HG02840 (cell line): ENCODE measurements around the gene RASAL2.
"Not testable (repeated sequence)": the region's sequence is repeated elsewhere in the genome, so short reads cannot be mapped to it uniquely, and the experiment has no call there.

Source experiments
- ATAC-seq: cut with Tn5 transposase; IDR thresholded peaks from one replicate; pipeline ENCODE4 v1.9.1; 2021; ENCODE audit warnings: mild to moderate bottlenecking, moderate library complexity, moderate number of reproducible peaks; ENCODE audit not compliant: unreplicated experiment, low FRiP score

The RASAL2 gene

GRCh38 chr1:178271471-178271870 is 177.6 kb downstream of the RASAL2 start:
- no peak for ATAC-seq

GRCh38 chr1:178273707-178274410 is 180.0 kb downstream of the RASAL2 start:
- no peak for ATAC-seq

GRCh38 chr1:178275049-178275448 is 181.1 kb downstream of the RASAL2 start:
- no peak for ATAC-seq

- no peak for ATAC-seq
These were observed 181.6 kb downstream of the RASAL2 start for GRCh38 chr1:178275553-178275952.

GRCh38 chr1:178277793-178278530 is 184.1 kb downstream of the RASAL2 start:
- ATAC-seq, result no peak

GRCh38 chr1:178278916-178279686 is 185.2 kb downstream of the RASAL2 start:
- ATAC-seq, result no peak

GRCh38 chr1:178282949-178283367 is 189.1 kb downstream of the RASAL2 start:
- no peak for ATAC-seq

GRCh38 chr1:178283409-178283808 is 189.5 kb downstream of the RASAL2 start:
- no peak for ATAC-seq

GRCh38 chr1:178284058-178284457 is 190.2 kb downstream of the RASAL2 start:
- no peak for ATAC-seq

GRCh38 chr1:178291166-178291565 is 197.3 kb downstream of the RASAL2 start:
- no peak for ATAC-seq

- ATAC-seq, result no peak
These were observed 200.8 kb downstream of the RASAL2 start for GRCh38 chr1:178294654-178295053.

- ATAC-seq, result no peak
These were observed 206.4 kb downstream of the RASAL2 start for GRCh38 chr1:178300352-178300699.

GRCh38 chr1:178301141-178301540 is 207.2 kb downstream of the RASAL2 start:
- no peak for ATAC-seq

- no peak for ATAC-seq
These were observed 213.4 kb downstream of the RASAL2 start for GRCh38 chr1:178307264-178307663.

- no peak for ATAC-seq
These were observed 214.5 kb downstream of the RASAL2 start for GRCh38 chr1:178308438-178308837.

GRCh38 chr1:178310685-178311105 is 216.8 kb downstream of the RASAL2 start:
- no peak for ATAC-seq

- ATAC-seq, result no peak
These were observed 217.3 kb downstream of the RASAL2 start for GRCh38 chr1:178311164-178311563.

GRCh38 chr1:178320280-178320982 is 226.5 kb downstream of the RASAL2 start:
- not testable (repeated sequence) for ATAC-seq

GRCh38 chr1:178323067-178323466 is 229.2 kb downstream of the RASAL2 start:
- no peak for ATAC-seq

- no peak for ATAC-seq
These were observed 230.1 kb downstream of the RASAL2 start for GRCh38 chr1:178324003-178324402.

- no peak for ATAC-seq
These were observed 234.8 kb downstream of the RASAL2 start for GRCh38 chr1:178328728-178329127.
